ENCODE results near the gene ALOX15B. TPM values are rescaled to one million over a fixed set of nuclear protein-coding genes. Genes with fewer than 3 reads are reported as not detected.

The ALOX15B gene
- total RNA-seq, 2 donors from 2014 or later, result 52.1 to 108 TPM

- Histone ChIP-seq H3K4me3 (no peak overlapping the region), H3K27ac (peak overlapping the region in 1 of 2 donors; percentile 19), H3K27me3 (replicated peaks; ENCODE audit: insufficient read depth) (no peaks in the 10 kb centered on the region), H3K36me3 (no peaks in the 10 kb centered on the region), H3K4me1 (replicated peaks) (no peaks in the 10 kb centered on the region), H3K9me3 (no peaks in the 10 kb centered on the region)
- intact Hi-C loops (cut with DNase I), result no loop called here
- WGBS, result 92% methylated on average over 12 of the region's 12 CpGs
- DNase-seq (ENCODE audit: low spot score), result no peak
- no peak for TF ChIP-seq POLR2AphosphoS5 (IDR thresholded peaks at IDR 0.05)
- no peak for TF ChIP-seq POLR2A (IDR thresholded peaks at IDR 0.05)
- TF ChIP-seq CTCF (IDR thresholded peaks at IDR 0.05), result no peak
Measured at GRCh38 chr17:8048236-8048635, 9.4 kb downstream of the ALOX15B start.

- peak overlapping the region in 1 of 2 donors; percentile 19 for H3K27ac ChIP-seq
- H3K36me3 ChIP-seq, result no peaks in the 10 kb centered on the region
- intact Hi-C loops (cut with DNase I), result no loop called here
- H3K9me3 ChIP-seq, result no peaks in the 10 kb centered on the region
- no peaks in the 10 kb centered on the region for H3K4me1 ChIP-seq (replicated peaks)
- WGBS, result 90% methylated on average over 8 of the region's 8 CpGs
- no peak for DNase-seq (ENCODE audit: low spot score)
- TF ChIP-seq POLR2A (IDR thresholded peaks at IDR 0.05) (no peak), POLR2AphosphoS5 (IDR thresholded peaks at IDR 0.05) (no peak), CTCF (IDR thresholded peaks at IDR 0.05) (no peak)
- H3K4me3 ChIP-seq, result no peak overlapping the region
- no peaks in the 10 kb centered on the region for H3K27me3 ChIP-seq (replicated peaks; ENCODE audit: insufficient read depth)
Measured at GRCh38 chr17:8048736-8049135, 9.9 kb downstream of the ALOX15B start.

- DNase-seq (ENCODE audit: low spot score), result no peak
- Histone ChIP-seq H3K27ac (peak overlapping the region in 1 of 2 donors; percentile 6), H3K4me1 (replicated peaks) (no peaks in the 10 kb centered on the region), H3K4me3 (no peak overlapping the region), H3K27me3 (replicated peaks; ENCODE audit: insufficient read depth) (no peaks in the 10 kb centered on the region), H3K36me3 (no peaks in the 10 kb centered on the region), H3K9me3 (no peaks in the 10 kb centered on the region)
- WGBS, result 84% methylated on average over 7 of the region's 7 CpGs
- intact Hi-C loops (cut with DNase I), result no loop called here
- TF ChIP-seq CTCF (IDR thresholded peaks at IDR 0.05) (no peak), POLR2AphosphoS5 (IDR thresholded peaks at IDR 0.05) (no peak), POLR2A (IDR thresholded peaks at IDR 0.05) (no peak)
Measured at GRCh38 chr17:8051831-8052230, 13.0 kb downstream of the ALOX15B start.

GRCh38 chr17:8052256-8053252 lies 13.7 kb downstream of the ALOX15B start:
- Histone ChIP-seq H3K4me1 (replicated peaks) (no peaks in the 10 kb centered on the region), H3K9me3 (no peaks in the 10 kb centered on the region), H3K36me3 (no peaks in the 10 kb centered on the region), H3K27ac (peak overlapping the region in 1 of 2 donors; percentile 6), H3K27me3 (replicated peaks; ENCODE audit: insufficient read depth) (no peaks in the 10 kb centered on the region), H3K4me3 (no peak overlapping the region)
- no peak for DNase-seq (ENCODE audit: low spot score)
- no peak for TF ChIP-seq POLR2AphosphoS5 (IDR thresholded peaks at IDR 0.05)
- no peak for TF ChIP-seq CTCF (IDR thresholded peaks at IDR 0.05)
- no peak for TF ChIP-seq POLR2A (IDR thresholded peaks at IDR 0.05)
- intact Hi-C loops (cut with DNase I), result no loop called here
- WGBS, result 97% methylated on average over 6 of the region's 6 CpGs

All from prostate gland (tissue), 2 donors.